ENCODE measurements around the gene TLE1.

TLE1 gene

GRCh38 chr9:81636255-81636599 is 53.1 kb downstream of the TLE1 start:
- no peak overlapping the region for H3K4me3 ChIP-seq (ENCODE audit: low read length)
- H3K27ac ChIP-seq (ENCODE audit: low read depth, low read length), result no peak overlapping the region
- no peak overlapping the region for H3K9ac ChIP-seq (ENCODE audit: low read length)
- H3K36me3 ChIP-seq (ENCODE audit: control insufficient read depth, insufficient read depth, low read length), result no peaks in the 10 kb centered on the region
- H3K27me3 ChIP-seq (ENCODE audit: control insufficient read depth, insufficient read depth, low read length), result no peaks in the 10 kb centered on the region
- H3K4me1 ChIP-seq (ENCODE audit: control insufficient read depth, insufficient read depth, low read length), result peaks cover 4% of the 10 kb centered on the region

GRCh38 chr9:81635521-81636254 is 53.7 kb downstream of the TLE1 start:
- no peaks in the 10 kb centered on the region for H3K36me3 ChIP-seq (ENCODE audit: control insufficient read depth, insufficient read depth, low read length)
- no peak overlapping the region for H3K4me3 ChIP-seq (ENCODE audit: low read length)
- no peaks in the 10 kb centered on the region for H3K27me3 ChIP-seq (ENCODE audit: control insufficient read depth, insufficient read depth, low read length)
- no peak overlapping the region for H3K27ac ChIP-seq (ENCODE audit: low read depth, low read length)
- H3K9ac ChIP-seq (ENCODE audit: low read length), result no peak overlapping the region
- peaks cover 4% of the 10 kb centered on the region for H3K4me1 ChIP-seq (ENCODE audit: control insufficient read depth, insufficient read depth, low read length)

GRCh38 chr9:81634915-81635516 is 54.3 kb downstream of the TLE1 start:
- H3K4me1 ChIP-seq (ENCODE audit: control insufficient read depth, insufficient read depth, low read length), result peaks cover 4% of the 10 kb centered on the region
- no peak overlapping the region for H3K9ac ChIP-seq (ENCODE audit: low read length)
- H3K27me3 ChIP-seq (ENCODE audit: control insufficient read depth, insufficient read depth, low read length), result no peaks in the 10 kb centered on the region
- H3K4me3 ChIP-seq (ENCODE audit: low read length), result no peak overlapping the region
- H3K27ac ChIP-seq (ENCODE audit: low read depth, low read length), result no peak overlapping the region
- no peaks in the 10 kb centered on the region for H3K36me3 ChIP-seq (ENCODE audit: control insufficient read depth, insufficient read depth, low read length)

GRCh38 chr9:81633952-81634854 is 55.1 kb downstream of the TLE1 start:
- no peak overlapping the region for H3K9ac ChIP-seq (ENCODE audit: low read length)
- H3K27me3 ChIP-seq (ENCODE audit: control insufficient read depth, insufficient read depth, low read length), result no peaks in the 10 kb centered on the region
- H3K36me3 ChIP-seq (ENCODE audit: control insufficient read depth, insufficient read depth, low read length), result no peaks in the 10 kb centered on the region
- H3K4me1 ChIP-seq (ENCODE audit: control insufficient read depth, insufficient read depth, low read length), result peaks cover 4% of the 10 kb centered on the region
- H3K4me3 ChIP-seq (ENCODE audit: low read length), result no peak overlapping the region
- no peak overlapping the region for H3K27ac ChIP-seq (ENCODE audit: low read depth, low read length)

GRCh38 chr9:81632599-81632998 is 56.7 kb downstream of the TLE1 start:
- Histone ChIP-seq H3K4me1 (ENCODE audit: control insufficient read depth, insufficient read depth, low read length) (no peaks in the 10 kb centered on the region), H3K4me3 (ENCODE audit: low read length) (no peak overlapping the region), H3K27me3 (ENCODE audit: control insufficient read depth, insufficient read depth, low read length) (no peaks in the 10 kb centered on the region), H3K36me3 (ENCODE audit: control insufficient read depth, insufficient read depth, low read length) (no peaks in the 10 kb centered on the region), H3K27ac (ENCODE audit: low read depth, low read length) (no peak overlapping the region), H3K9ac (ENCODE audit: low read length) (no peak overlapping the region)

GRCh38 chr9:81631218-81631745 is 58.1 kb downstream of the TLE1 start:
- H3K4me1 ChIP-seq (ENCODE audit: control insufficient read depth, insufficient read depth, low read length), result no peaks in the 10 kb centered on the region

GRCh38 chr9:81629440-81629839 is 59.9 kb downstream of the TLE1 start:
- Histone ChIP-seq H3K36me3 (ENCODE audit: control insufficient read depth, insufficient read depth, low read length) (no peaks in the 10 kb centered on the region), H3K27ac (ENCODE audit: low read depth, low read length) (no peak overlapping the region), H3K9ac (ENCODE audit: low read length) (no peak overlapping the region), H3K27me3 (ENCODE audit: control insufficient read depth, insufficient read depth, low read length) (no peaks in the 10 kb centered on the region), H3K4me3 (ENCODE audit: low read length) (no peak overlapping the region), H3K4me1 (ENCODE audit: control insufficient read depth, insufficient read depth, low read length) (no peaks in the 10 kb centered on the region)

More at GRCh38 chr9:81631218-81631745, 58.1 kb downstream of the TLE1 start:
- no peak overlapping the region for H3K4me3 ChIP-seq (ENCODE audit: low read length)
- H3K27me3 ChIP-seq (ENCODE audit: control insufficient read depth, insufficient read depth, low read length), result no peaks in the 10 kb centered on the region
- no peak overlapping the region for H3K9ac ChIP-seq (ENCODE audit: low read length)
- no peaks in the 10 kb centered on the region for H3K36me3 ChIP-seq (ENCODE audit: control insufficient read depth, insufficient read depth, low read length)
- no peak overlapping the region for H3K27ac ChIP-seq (ENCODE audit: low read depth, low read length)

GRCh38 chr9:81628897-81629296 is 60.5 kb downstream of the TLE1 start:
- Histone ChIP-seq H3K9ac (ENCODE audit: low read length) (no peak overlapping the region), H3K36me3 (ENCODE audit: control insufficient read depth, insufficient read depth, low read length) (no peaks in the 10 kb centered on the region), H3K4me3 (ENCODE audit: low read length) (no peak overlapping the region), H3K27ac (ENCODE audit: low read depth, low read length) (no peak overlapping the region), H3K4me1 (ENCODE audit: control insufficient read depth, insufficient read depth, low read length) (no peaks in the 10 kb centered on the region), H3K27me3 (ENCODE audit: control insufficient read depth, insufficient read depth, low read length) (no peaks in the 10 kb centered on the region)

- no peak overlapping the region for H3K27ac ChIP-seq (ENCODE audit: low read depth, low read length)
- no peaks in the 10 kb centered on the region for H3K27me3 ChIP-seq (ENCODE audit: control insufficient read depth, insufficient read depth, low read length)
- no peaks in the 10 kb centered on the region for H3K4me1 ChIP-seq (ENCODE audit: control insufficient read depth, insufficient read depth, low read length)
- H3K36me3 ChIP-seq (ENCODE audit: control insufficient read depth, insufficient read depth, low read length), result no peaks in the 10 kb centered on the region
- H3K9ac ChIP-seq (ENCODE audit: low read length), result no peak overlapping the region
- no peak overlapping the region for H3K4me3 ChIP-seq (ENCODE audit: low read length)
These were observed 61.9 kb downstream of the TLE1 start for GRCh38 chr9:81627481-81627880.

GRCh38 chr9:81626511-81626910 is 62.8 kb downstream of the TLE1 start:
- no peaks in the 10 kb centered on the region for H3K4me1 ChIP-seq (ENCODE audit: control insufficient read depth, insufficient read depth, low read length)
- no peaks in the 10 kb centered on the region for H3K27me3 ChIP-seq (ENCODE audit: control insufficient read depth, insufficient read depth, low read length)
- no peaks in the 10 kb centered on the region for H3K36me3 ChIP-seq (ENCODE audit: control insufficient read depth, insufficient read depth, low read length)
- H3K27ac ChIP-seq (ENCODE audit: low read depth, low read length), result no peak overlapping the region
- H3K9ac ChIP-seq (ENCODE audit: low read length), result no peak overlapping the region
- H3K4me3 ChIP-seq (ENCODE audit: low read length), result no peak overlapping the region

- Histone ChIP-seq H3K36me3 (ENCODE audit: control insufficient read depth, insufficient read depth, low read length) (no peaks in the 10 kb centered on the region), H3K27me3 (ENCODE audit: control insufficient read depth, insufficient read depth, low read length) (no peaks in the 10 kb centered on the region), H3K9ac (ENCODE audit: low read length) (no peak overlapping the region), H3K4me1 (ENCODE audit: control insufficient read depth, insufficient read depth, low read length) (no peaks in the 10 kb centered on the region), H3K27ac (ENCODE audit: low read depth, low read length) (no peak overlapping the region), H3K4me3 (ENCODE audit: low read length) (no peak overlapping the region)
These were observed 63.4 kb downstream of the TLE1 start for GRCh38 chr9:81625969-81626368.

- no peaks in the 10 kb centered on the region for H3K27me3 ChIP-seq (ENCODE audit: control insufficient read depth, insufficient read depth, low read length)
- no peaks in the 10 kb centered on the region for H3K4me1 ChIP-seq (ENCODE audit: control insufficient read depth, insufficient read depth, low read length)
- H3K27ac ChIP-seq (ENCODE audit: low read depth, low read length), result no peak overlapping the region
- H3K9ac ChIP-seq (ENCODE audit: low read length), result no peak overlapping the region
- no peak overlapping the region for H3K4me3 ChIP-seq (ENCODE audit: low read length)
- H3K36me3 ChIP-seq (ENCODE audit: control insufficient read depth, insufficient read depth, low read length), result peaks cover 2% of the 10 kb centered on the region
These were observed 65.6 kb downstream of the TLE1 start for GRCh38 chr9:81623778-81624177.
